ENCODE measurements around the gene USP44.

DNA sequence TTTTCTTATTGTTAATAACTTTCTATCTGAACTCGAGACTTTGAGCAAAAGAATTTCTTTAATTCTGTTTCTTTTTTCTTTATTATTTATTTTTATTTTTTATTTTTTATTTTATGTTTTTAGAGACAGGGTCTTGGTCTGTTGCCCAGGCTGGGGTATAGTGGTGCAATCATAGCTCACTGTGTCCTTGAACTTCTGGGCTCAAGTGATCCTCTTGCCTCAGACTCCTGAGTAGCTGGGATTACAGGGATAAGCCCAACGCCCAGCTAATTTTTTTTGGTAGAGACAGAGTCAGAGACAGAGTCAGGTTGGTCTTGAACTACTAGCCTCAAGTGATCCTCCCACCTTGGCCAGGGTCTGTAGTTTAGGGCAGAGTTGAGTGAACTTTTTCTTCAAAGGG lies 58.8 kb downstream of the USP44 start:
- TF ChIP-seq, protein P1, sequence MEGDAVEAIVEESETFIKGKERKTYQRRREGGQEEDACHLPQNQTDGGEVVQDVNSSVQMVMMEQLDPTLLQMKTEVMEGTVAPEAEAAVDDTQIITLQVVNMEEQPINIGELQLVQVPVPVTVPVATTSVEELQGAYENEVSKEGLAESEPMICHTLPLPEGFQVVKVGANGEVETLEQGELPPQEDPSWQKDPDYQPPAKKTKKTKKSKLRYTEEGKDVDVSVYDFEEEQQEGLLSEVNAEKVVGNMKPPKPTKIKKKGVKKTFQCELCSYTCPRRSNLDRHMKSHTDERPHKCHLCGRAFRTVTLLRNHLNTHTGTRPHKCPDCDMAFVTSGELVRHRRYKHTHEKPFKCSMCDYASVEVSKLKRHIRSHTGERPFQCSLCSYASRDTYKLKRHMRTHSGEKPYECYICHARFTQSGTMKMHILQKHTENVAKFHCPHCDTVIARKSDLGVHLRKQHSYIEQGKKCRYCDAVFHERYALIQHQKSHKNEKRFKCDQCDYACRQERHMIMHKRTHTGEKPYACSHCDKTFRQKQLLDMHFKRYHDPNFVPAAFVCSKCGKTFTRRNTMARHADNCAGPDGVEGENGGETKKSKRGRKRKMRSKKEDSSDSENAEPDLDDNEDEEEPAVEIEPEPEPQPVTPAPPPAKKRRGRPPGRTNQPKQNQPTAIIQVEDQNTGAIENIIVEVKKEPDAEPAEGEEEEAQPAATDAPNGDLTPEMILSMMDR (IDR thresholded peaks at IDR 0.05), result no peak
- no peak for TF ChIP-seq POLR2A (IDR thresholded peaks at IDR 0.05)

Data from transverse colon (tissue), 3 donors.